CD8-positive, alpha-beta memory T cell (primary cell): Measurements from ENCODE around the gene CYSLTR1. TPM values are rescaled to one million over a fixed set of nuclear protein-coding genes. Genes with fewer than 3 reads are reported as not detected.

ENCODE experiments used
- CTCF ChIA-PET: fragments of 350-600 bp; sonication (Branson Sonifier 250); formaldehyde crosslinking; loops from one replicate; lab custom pipeline; 2021; ENCODE audit warnings: antibody characterized with exemption; lab: Charles Lee
- POLR2A ChIA-PET: fragments of 350-600 bp; sonication (Branson Sonifier 250); formaldehyde crosslinking; loops from one replicate; lab custom pipeline; 2021; ENCODE audit warnings: antibody characterized with exemption; lab: Charles Lee
- DNase-seq, 5 donors: peaks; one replicate each; pipeline versions ENCODE4 v3.0.0 to v3.0.0-alpha.2; 2020 to 2022; ENCODE audit warnings: mixed read lengths in 1 of 5
- H3K27ac ChIP-seq: one replicate; pipeline ENCODE4 v1.7.0; 2013; ENCODE audit warnings: low read depth, mild to moderate bottlenecking, low read length, moderate library complexity
- H3K27me3 ChIP-seq: 2 replicates; pipeline ENCODE4 v1.7.0; 2013; ENCODE audit warnings: low read length, mild to moderate bottlenecking; ENCODE audit not compliant: insufficient read depth, poor library complexity, severe bottlenecking
- H3K36me3 ChIP-seq: 2 replicates; pipeline ENCODE4 v1.7.0; 2013; ENCODE audit warnings: mild to moderate bottlenecking, low read length, moderate library complexity; ENCODE audit not compliant: insufficient read depth
- H3K4me1 ChIP-seq: 2 replicates; pipeline ENCODE4 v1.7.0; 2013; ENCODE audit warnings: mild to moderate bottlenecking, low read length, moderate library complexity; ENCODE audit not compliant: insufficient read depth
- H3K4me3 ChIP-seq: 2 replicates; pipeline ENCODE4 v1.7.0; 2013; ENCODE audit warnings: mild to moderate bottlenecking, low read length
- H3K9me3 ChIP-seq: 2 replicates; pipeline ENCODE4 v1.7.0; 2013; ENCODE audit warnings: mild to moderate bottlenecking, low read length
- H3K27ac Mint-ChIP-seq, 8 donors: one replicate each; pipeline ENCODE4 v1.8.0; 2020 to 2021; ENCODE audit warnings: mixed read lengths in 8 of 8, mild to moderate bottlenecking in 6 of 8, inconsistent platforms in 3 of 8, moderate library complexity in 3 of 8
- H3K27me3 Mint-ChIP-seq, 2 donors: one replicate each; pipeline ENCODE4 v1.8.0; 2020 to 2021; ENCODE audit warnings: mixed read lengths in 2 of 2, mild to moderate bottlenecking in 1 of 2, moderate library complexity in 1 of 2
- H3K36me3 Mint-ChIP-seq, 3 donors: one replicate each; pipeline ENCODE4 v1.8.0; 2020 to 2021; ENCODE audit warnings: mixed read lengths in 3 of 3, inconsistent platforms in 1 of 3, mild to moderate bottlenecking in 1 of 3
- H3K4me1 Mint-ChIP-seq, 3 donors: one replicate each; pipeline ENCODE4 v1.8.0; 2020 to 2021; ENCODE audit warnings: mixed read lengths in 3 of 3, inconsistent platforms in 1 of 3, mild to moderate bottlenecking in 1 of 3
- H3K4me3 Mint-ChIP-seq, 7 donors: one replicate each; pipeline ENCODE4 v1.8.0; 2020 to 2021; ENCODE audit warnings: mixed read lengths in 7 of 7, mild to moderate bottlenecking in 6 of 7, moderate library complexity in 4 of 7, inconsistent platforms in 2 of 7
- H3K9me3 Mint-ChIP-seq, 5 donors: one replicate each; pipeline ENCODE4 v1.8.0; 2020 to 2022; ENCODE audit warnings: mixed read lengths in 5 of 5, mild to moderate bottlenecking in 3 of 5, moderate library complexity in 2 of 5, inconsistent platforms in 1 of 5
- polyA plus RNA-seq: library from polyadenylated mRNA; unstranded; fragments of 300-500 nt; fragmentation: Illumina TruSeq; gene quantifications from one replicate; pipeline ENCODE4 v1.2.3, GENCODE V29; 2021
- total RNA-seq, 2 experiments: library from RNA; stranded (reverse); gene quantifications; one replicate each; pipeline ENCODE4 v1.2.3, GENCODE V29; 2021

CYSLTR1 gene
- total and polyA plus RNA-seq, 3 experiments from 2014 or later, result 0.27 to 2.6 (median 0.31) TPM

GRCh38 chrX:78330068-78330467 lies 2.7 kb upstream of the CYSLTR1 start:
- Mint-ChIP-seq H3K4me1 (peaks cover 31 to 62% (median 47%) of the 10 kb centered on the region in 3 donors), H3K36me3 (no peaks in the 10 kb centered on the region), H3K27me3 (peaks cover 0 to 3% of the 10 kb centered on the region in 2 donors), H3K27ac (peak overlapping the region in 2 of 8 donors; percentile 7 to 13), H3K4me3 (peak overlapping the region in 1 of 7 donors; percentile 7), H3K9me3 (no peaks in the 10 kb centered on the region)
- Histone ChIP-seq H3K9me3 (no peaks in the 10 kb centered on the region), H3K36me3 (no peaks in the 10 kb centered on the region), H3K27me3 (no peaks in the 10 kb centered on the region), H3K27ac (no peak overlapping the region), H3K4me3 (peak overlapping the region; percentile 20), H3K4me1 (peaks cover 33% of the 10 kb centered on the region)
- DNase-seq, result no peak
- CTCF ChIA-PET, result no interaction called here
- POLR2A ChIA-PET, result no interaction called here

- H3K4me1 ChIP-seq, result peaks cover 27% of the 10 kb centered on the region
- peak overlapping the region; percentile 20 for H3K4me3 ChIP-seq
- Mint-ChIP-seq H3K4me1 (peaks cover 28 to 56% (median 41%) of the 10 kb centered on the region in 3 donors), H3K4me3 (peak overlapping the region in 4 of 7 donors; percentile 7 to 33 (median 21)), H3K27me3 (peaks cover 0 to 3% of the 10 kb centered on the region in 2 donors), H3K9me3 (no peaks in the 10 kb centered on the region), H3K36me3 (no peaks in the 10 kb centered on the region), H3K27ac (peak overlapping the region in 5 of 8 donors; percentile 7 to 74 (median 64))
- POLR2A ChIA-PET, result no interaction called here
- H3K36me3 ChIP-seq, result no peaks in the 10 kb centered on the region
- DNase-seq, result peak in 1 of 5 donors; percentile 16
- H3K27me3 ChIP-seq, result no peaks in the 10 kb centered on the region
- no peak overlapping the region for H3K27ac ChIP-seq
- CTCF ChIA-PET, result no interaction called here
- no peaks in the 10 kb centered on the region for H3K9me3 ChIP-seq
Observed at GRCh38 chrX:78329486-78329885, 2.1 kb upstream of the CYSLTR1 start.

GRCh38 chrX:78326401-78326800 lies 1.0 kb downstream of the CYSLTR1 start:
- peaks cover 32 to 59% (median 47%) of the 10 kb centered on the region in 3 donors for H3K4me1 Mint-ChIP-seq
- CTCF ChIA-PET, result no interaction called here

GRCh38 chrX:78322863-78323262 lies 4.5 kb downstream of the CYSLTR1 start:
- Mint-ChIP-seq H3K4me1 (peaks cover 24 to 39% (median 38%) of the 10 kb centered on the region in 3 donors), H3K9me3 (no peaks in the 10 kb centered on the region), H3K27ac (peak overlapping the region in 5 of 8 donors; percentile 26 to 70 (median 54)), H3K36me3 (no peaks in the 10 kb centered on the region), H3K4me3 (no peak overlapping the region), H3K27me3 (no peaks in the 10 kb centered on the region)
- POLR2A ChIA-PET, result no interaction called here
- DNase-seq, result no peak
- H3K9me3 ChIP-seq, result no peaks in the 10 kb centered on the region
- no peak overlapping the region for H3K27ac ChIP-seq
- CTCF ChIA-PET, result no interaction called here
- no peaks in the 10 kb centered on the region for H3K36me3 ChIP-seq
- H3K4me3 ChIP-seq, result peak overlapping the region; percentile 28
- H3K4me1 ChIP-seq, result peaks cover 25% of the 10 kb centered on the region
- H3K27me3 ChIP-seq, result no peaks in the 10 kb centered on the region

More at GRCh38 chrX:78326401-78326800, 1.0 kb downstream of the CYSLTR1 start:
- no peaks in the 10 kb centered on the region for H3K27me3 ChIP-seq
- peak overlapping the region; percentile 62 for H3K4me3 ChIP-seq
- H3K27ac ChIP-seq, result no peak overlapping the region
- H3K4me3 Mint-ChIP-seq, result peak overlapping the region in 2 of 7 donors; percentile 13 to 33
- H3K9me3 ChIP-seq, result no peaks in the 10 kb centered on the region
- peaks cover 0 to 1% of the 10 kb centered on the region in 2 donors for H3K27me3 Mint-ChIP-seq
- peaks cover 25% of the 10 kb centered on the region for H3K4me1 ChIP-seq
- no peak for DNase-seq
- H3K36me3 ChIP-seq, result no peaks in the 10 kb centered on the region
- no peak overlapping the region for H3K27ac Mint-ChIP-seq
- H3K36me3 Mint-ChIP-seq, result no peaks in the 10 kb centered on the region
- POLR2A ChIA-PET, result no interaction called here
- H3K9me3 Mint-ChIP-seq, result no peaks in the 10 kb centered on the region

- peaks cover 24% of the 10 kb centered on the region for H3K4me1 ChIP-seq
- H3K9me3 ChIP-seq, result no peaks in the 10 kb centered on the region
- H3K27me3 Mint-ChIP-seq, result no peaks in the 10 kb centered on the region
- peak in 4 of 5 donors; percentile 3 to 71 (median 57) for DNase-seq
- no peak overlapping the region for H3K4me3 ChIP-seq
- no peaks in the 10 kb centered on the region for H3K36me3 ChIP-seq
- H3K4me1 Mint-ChIP-seq, result peaks cover 24 to 33% (median 33%) of the 10 kb centered on the region in 3 donors
- H3K9me3 Mint-ChIP-seq, result no peaks in the 10 kb centered on the region
- peak overlapping the region; percentile 20 to 76 (median 60) for H3K27ac Mint-ChIP-seq
- ChIA-PET POLR2A (interaction anchor here (0.6 kb wide), 1 partner anchor 42 kb away, joined by 3 read pairs; no protein-coding TSS in a partner anchor), CTCF (no interaction called here)
- no peaks in the 10 kb centered on the region for H3K36me3 Mint-ChIP-seq
- H3K4me3 Mint-ChIP-seq, result peak overlapping the region; percentile 1 to 82 (median 56)
- no peak overlapping the region for H3K27ac ChIP-seq
- H3K27me3 ChIP-seq, result no peaks in the 10 kb centered on the region
Observed at GRCh38 chrX:78321809-78322208, 5.6 kb downstream of the CYSLTR1 start.

GRCh38 chrX:78316265-78316664 lies 11.1 kb downstream of the CYSLTR1 start:
- Histone ChIP-seq H3K27me3 (no peaks in the 10 kb centered on the region), H3K4me3 (no peak overlapping the region), H3K36me3 (no peaks in the 10 kb centered on the region), H3K27ac (no peak overlapping the region), H3K4me1 (peaks cover 4% of the 10 kb centered on the region), H3K9me3 (no peaks in the 10 kb centered on the region)
- Mint-ChIP-seq H3K36me3 (no peaks in the 10 kb centered on the region), H3K27me3 (no peaks in the 10 kb centered on the region), H3K4me1 (peaks cover 5 to 8% (median 6%) of the 10 kb centered on the region in 3 donors), H3K9me3 (no peaks in the 10 kb centered on the region), H3K4me3 (no peak overlapping the region), H3K27ac (no peak overlapping the region)
- ChIA-PET CTCF (no interaction called here), POLR2A (no interaction called here)
- DNase-seq, result no peak

- no peaks in the 10 kb centered on the region for H3K4me1 ChIP-seq
- H3K36me3 Mint-ChIP-seq, result no peaks in the 10 kb centered on the region
- H3K9me3 ChIP-seq, result no peaks in the 10 kb centered on the region
- H3K4me3 ChIP-seq, result no peak overlapping the region
- no peaks in the 10 kb centered on the region for H3K27me3 Mint-ChIP-seq
- no peak overlapping the region for H3K27ac ChIP-seq
- no peaks in the 10 kb centered on the region for H3K27me3 ChIP-seq
- ChIA-PET POLR2A (no interaction called here), CTCF (no interaction called here)
- no peaks in the 10 kb centered on the region for H3K36me3 ChIP-seq
- no peak for DNase-seq
- no peak overlapping the region for H3K4me3 Mint-ChIP-seq
- H3K4me1 Mint-ChIP-seq, result peaks cover under 1 to 3% (median under 1%) of the 10 kb centered on the region in 3 donors
- no peak overlapping the region for H3K27ac Mint-ChIP-seq
- no peaks in the 10 kb centered on the region for H3K9me3 Mint-ChIP-seq
Observed at GRCh38 chrX:78315745-78316144, 11.7 kb downstream of the CYSLTR1 start.

- H3K9me3 ChIP-seq, result no peaks in the 10 kb centered on the region
- no peaks in the 10 kb centered on the region for H3K27me3 ChIP-seq
- H3K9me3 Mint-ChIP-seq, result no peaks in the 10 kb centered on the region
- ChIA-PET POLR2A (no interaction called here), CTCF (no interaction called here)
- H3K4me3 Mint-ChIP-seq, result no peak overlapping the region
- H3K36me3 ChIP-seq, result no peaks in the 10 kb centered on the region
- H3K27me3 Mint-ChIP-seq, result peaks cover 0 to 5% of the 10 kb centered on the region in 2 donors
- H3K4me1 ChIP-seq, result no peaks in the 10 kb centered on the region
- H3K4me3 ChIP-seq, result no peak overlapping the region
- peaks cover 0 to 3% (median 0%) of the 10 kb centered on the region in 3 donors for H3K4me1 Mint-ChIP-seq
- no peak for DNase-seq
- H3K27ac ChIP-seq, result no peak overlapping the region
- H3K36me3 Mint-ChIP-seq, result no peaks in the 10 kb centered on the region
- H3K27ac Mint-ChIP-seq, result no peak overlapping the region
Observed at GRCh38 chrX:78314561-78314960, 12.8 kb downstream of the CYSLTR1 start.
